Pancreas (tissue), 10 donors: Measurements from ENCODE around the gene NAT9. TPM values are rescaled to one million over a fixed set of nuclear protein-coding genes. Genes with fewer than 3 reads are reported as not detected.

ENCODE experiments used
- ATAC-seq, 4 donors: fragments of 200-7000 bp; cut with Tn5 transposase; one replicate each; pipeline versions ENCODE4 v1.8.0 to v1.9.1; 2020; ENCODE audit warnings: mild to moderate bottlenecking in 4 of 4, moderate library complexity in 4 of 4
- DNase-seq, 6 donors: peaks; one replicate each; pipeline ENCODE4 v3.0.0-alpha.2; 2020
- FAIRE-seq: peaks from 2 replicates; lab custom pipeline; 2012; peaks lifted over from hg19 to GRCh38; lab: Jason Lieb, UNC
- H3K27ac ChIP-seq, 4 donors: fragments of 200-600 bp; sonication (generic); 1 replicate in 3 of 4; 2 replicates in 1 of 4; pipeline versions ENCODE4 v1.5.0 to v1.8.0; 2020
- H3K27me3 ChIP-seq, 4 donors: fragments of 200-600 bp; one replicate each; pipeline ENCODE4 v1.8.0; 2021
- H3K36me3 ChIP-seq, 3 donors: fragments of 200-600 bp; sonication (generic) in 1 of 3; one replicate each; pipeline versions ENCODE4 v1.5.0 to v1.8.0; 2020 to 2021
- H3K4me1 ChIP-seq, 3 donors: fragments of 200-600 bp; one replicate each; pipeline ENCODE4 v1.8.0; 2021
- H3K4me3 ChIP-seq, 4 donors: fragments of 200-600 bp; sonication (generic) in 2 of 4; one replicate each; pipeline versions ENCODE4 v1.5.0 to v1.8.0; 2020 to 2021
- H3K9me3 ChIP-seq, 4 donors: fragments of 200-600 bp; one replicate each; pipeline ENCODE4 v1.8.0; 2021
- WGBS, 2 donors: extraction: QIAGEN DNeasy Blood & Tissue Kit; methylation state at CpG; one replicate each; pipeline ENCODE4 v1.1.7; 2013; 5-methylcytosine and 5-hydroxymethylcytosine counted together
- intact Hi-C, 3 donors: fragments of 100-400 bp; cut with DNase I; formaldehyde crosslinking; loops; one replicate each; pipeline versions ENCODE4 v1.11.1 to v1.14.2; 2022
- polyA plus RNA-seq, 2 donors: library from polyadenylated mRNA; stranded (reverse); fragments of 200-250 nt; gene quantifications; one replicate each; pipeline ENCODE4 v1.2.3, GENCODE V29; 2013
- total RNA-seq, 6 donors: library from RNA; stranded (reverse); fragmentation: NEBNext Ultra II Directional in 4 of 6; extraction: Animal tissue kit (Norgen Biotek cat#: 25700) in 4 of 6; gene quantifications; one replicate each; pipeline versions ENCODE4 v1.2.1 to v1.2.4, GENCODE V29; 2021 to 2023
- TF ChIP-seq, protein P1 (sequence below), 4 donors: fragments of 200-600 bp; sonication (generic) in 3 of 4; IDR thresholded peaks; one replicate each; pipeline versions ENCODE4 v1.5.0 to v1.8.0; 2021; ENCODE audit warnings: antibody characterized with exemption in 4 of 4
- donor health status: healthy with polysubstance abuse.
- donor health status: DM: no; HTN: no; CAD: no; lungs with moderate emphysema.
- donor health status: DM: no; HTN: no; CAD: no.
- donor health status: control.
- donor health status: control.
- donor health status: Bipolar disorder and iron deficiency.
- donor health status: DM: yes; HTN: yes; CAD: no.
- donor health status: DM: no; HTN: no; CAD: no.
- donor health status: DM: no; HTN: no; CAD: no.
- donor health status: DM: yes; HTN: yes; CAD: no.

The NAT9 gene
- total and polyA plus RNA-seq, 8 donors: 14.4 to 38.5 (median 24.8) TPM

DNA sequence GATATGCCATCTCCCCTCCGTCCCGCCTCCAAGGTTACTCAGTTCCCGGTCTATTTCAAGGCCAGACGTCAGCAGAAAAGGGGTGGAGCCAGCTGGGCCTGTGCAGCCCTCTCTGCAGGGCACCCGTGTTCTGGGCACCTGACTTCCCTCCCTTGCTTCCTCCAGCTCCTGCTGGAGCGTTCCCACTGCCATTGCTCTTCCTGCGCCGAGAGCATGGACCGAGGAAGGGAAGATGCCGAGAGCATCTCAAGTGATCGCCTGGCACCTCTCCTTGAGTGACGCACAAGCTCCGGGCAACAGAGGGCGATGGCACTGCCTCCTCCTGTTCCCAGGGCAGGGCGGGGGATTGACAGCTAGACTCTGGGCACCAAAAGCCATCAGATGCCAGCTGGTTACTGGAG is 29.4 kb upstream of the NAT9 start:
- Histone ChIP-seq H3K4me1 (no peaks in the 10 kb centered on the region), H3K4me3 (no peak overlapping the region), H3K27me3 (no peaks in the 10 kb centered on the region), H3K9me3 (no peaks in the 10 kb centered on the region), H3K36me3 (no peaks in the 10 kb centered on the region), H3K27ac (no peak overlapping the region)
- ATAC-seq (peak in 2 of 4 donors; percentile 49 to 61), DNase-seq (peak in 1 of 6 donors; percentile 21), FAIRE-seq (no peak)
- intact Hi-C loops: no loop called here
- 71 to 72% methylated on average over 15 of the region's 15 CpGs for WGBS, 2 donors
- TF ChIP-seq, protein P1, sequence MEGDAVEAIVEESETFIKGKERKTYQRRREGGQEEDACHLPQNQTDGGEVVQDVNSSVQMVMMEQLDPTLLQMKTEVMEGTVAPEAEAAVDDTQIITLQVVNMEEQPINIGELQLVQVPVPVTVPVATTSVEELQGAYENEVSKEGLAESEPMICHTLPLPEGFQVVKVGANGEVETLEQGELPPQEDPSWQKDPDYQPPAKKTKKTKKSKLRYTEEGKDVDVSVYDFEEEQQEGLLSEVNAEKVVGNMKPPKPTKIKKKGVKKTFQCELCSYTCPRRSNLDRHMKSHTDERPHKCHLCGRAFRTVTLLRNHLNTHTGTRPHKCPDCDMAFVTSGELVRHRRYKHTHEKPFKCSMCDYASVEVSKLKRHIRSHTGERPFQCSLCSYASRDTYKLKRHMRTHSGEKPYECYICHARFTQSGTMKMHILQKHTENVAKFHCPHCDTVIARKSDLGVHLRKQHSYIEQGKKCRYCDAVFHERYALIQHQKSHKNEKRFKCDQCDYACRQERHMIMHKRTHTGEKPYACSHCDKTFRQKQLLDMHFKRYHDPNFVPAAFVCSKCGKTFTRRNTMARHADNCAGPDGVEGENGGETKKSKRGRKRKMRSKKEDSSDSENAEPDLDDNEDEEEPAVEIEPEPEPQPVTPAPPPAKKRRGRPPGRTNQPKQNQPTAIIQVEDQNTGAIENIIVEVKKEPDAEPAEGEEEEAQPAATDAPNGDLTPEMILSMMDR (IDR thresholded peaks at IDR 0.05): no peak

DNA sequence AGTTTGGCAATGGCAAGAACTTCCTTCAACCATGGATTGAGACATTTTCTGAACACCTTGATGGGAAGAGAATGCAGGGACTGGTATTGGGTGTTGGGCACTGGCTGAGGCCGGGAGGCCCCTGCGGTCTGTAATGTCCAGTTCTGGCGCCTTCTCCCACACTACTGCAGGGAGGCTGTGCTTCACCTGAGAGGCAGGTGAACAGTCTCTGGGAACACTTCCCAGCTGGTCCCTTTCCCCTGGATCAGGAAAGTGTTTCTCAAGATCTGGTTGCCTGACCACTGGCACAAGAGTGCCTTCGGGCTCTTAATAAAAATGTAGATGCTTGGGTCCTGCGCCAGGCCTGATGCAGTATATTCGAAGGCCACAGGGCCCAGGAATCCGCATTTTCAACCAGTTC is 28.5 kb upstream of the NAT9 start:
- Histone ChIP-seq H3K4me3 (no peak overlapping the region), H3K36me3 (no peaks in the 10 kb centered on the region), H3K4me1 (no peaks in the 10 kb centered on the region), H3K9me3 (no peaks in the 10 kb centered on the region), H3K27ac (no peak overlapping the region), H3K27me3 (no peaks in the 10 kb centered on the region)
- ATAC-seq (no peak), FAIRE-seq (no peak), DNase-seq (no peak)
- TF ChIP-seq, protein P1 (IDR thresholded peaks at IDR 0.05): no peak
- intact Hi-C loops: no loop called here
- 93 to 98% methylated on average over 7 of the region's 7 CpGs for WGBS, 2 donors

DNA sequence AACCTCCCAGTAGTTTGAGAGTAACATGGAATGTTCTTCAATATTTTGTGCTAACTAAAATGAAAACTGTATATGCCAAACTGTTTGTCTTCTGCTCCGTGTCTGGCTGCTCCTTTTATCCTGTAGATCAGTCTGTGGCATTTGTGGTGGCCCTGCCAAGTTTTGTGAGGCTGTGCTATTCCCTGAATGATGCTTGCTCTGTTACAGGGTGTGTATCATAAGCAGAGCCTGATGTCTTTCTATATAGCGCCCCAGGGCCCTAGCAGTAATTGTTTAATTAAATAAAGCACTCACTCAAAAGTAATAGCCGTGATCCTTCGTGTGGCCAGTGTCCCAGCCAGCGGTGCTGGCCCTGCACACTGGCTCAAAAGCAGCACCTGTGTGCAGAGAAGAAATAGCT is 27.8 kb upstream of the NAT9 start:
- ATAC-seq (no peak), FAIRE-seq (no peak), DNase-seq (no peak)
- 80 to 87% methylated on average over 5 of the region's 5 CpGs for WGBS, 2 donors
- TF ChIP-seq, protein P1 (IDR thresholded peaks at IDR 0.05): no peak
- H3K9me3 ChIP-seq: no peaks in the 10 kb centered on the region
- H3K27ac ChIP-seq: no peak overlapping the region
- H3K36me3 ChIP-seq: no peaks in the 10 kb centered on the region
- H3K4me1 ChIP-seq: no peaks in the 10 kb centered on the region
- intact Hi-C loops: no loop called here
- no peak overlapping the region for H3K4me3 ChIP-seq
- H3K27me3 ChIP-seq: no peaks in the 10 kb centered on the region

DNA sequence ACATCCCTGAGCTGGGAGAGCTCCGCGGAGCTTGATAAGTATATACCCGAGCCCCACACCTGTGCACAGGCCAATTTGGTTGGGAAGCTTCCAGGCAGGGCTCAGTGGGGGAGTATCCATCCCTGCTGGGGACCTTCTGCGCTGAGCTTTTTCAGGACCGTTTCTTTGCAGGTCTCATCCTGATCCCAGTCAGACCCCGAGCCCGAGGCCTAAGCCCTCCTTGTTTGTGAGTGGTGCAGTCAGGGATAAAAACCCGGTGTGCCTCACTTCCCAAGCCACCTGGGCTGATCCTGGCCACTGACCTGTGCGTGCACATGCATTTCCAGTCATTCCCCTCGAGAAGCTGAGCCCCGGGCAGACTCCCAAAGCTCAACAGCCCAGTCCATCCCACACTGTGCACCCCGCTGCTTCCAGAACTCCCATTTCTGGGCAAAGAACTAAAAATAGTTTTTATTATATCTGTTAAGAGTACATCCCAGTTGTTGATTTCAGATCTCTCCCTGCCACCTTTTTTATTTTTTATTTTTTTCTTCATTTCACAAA is 27.3 kb upstream of the NAT9 start:
- Histone ChIP-seq H3K27ac (no peak overlapping the region), H3K4me3 (no peak overlapping the region), H3K4me1 (no peaks in the 10 kb centered on the region), H3K27me3 (no peaks in the 10 kb centered on the region), H3K36me3 (no peaks in the 10 kb centered on the region), H3K9me3 (no peaks in the 10 kb centered on the region)
- TF ChIP-seq, protein P1 (IDR thresholded peaks at IDR 0.05): no peak
- DNase-seq (no peak), ATAC-seq (no peak), FAIRE-seq (no peak)
- WGBS, 2 donors: 84 to 87% methylated on average over 12 of the region's 12 CpGs
- intact Hi-C loops: no loop called here

DNA sequence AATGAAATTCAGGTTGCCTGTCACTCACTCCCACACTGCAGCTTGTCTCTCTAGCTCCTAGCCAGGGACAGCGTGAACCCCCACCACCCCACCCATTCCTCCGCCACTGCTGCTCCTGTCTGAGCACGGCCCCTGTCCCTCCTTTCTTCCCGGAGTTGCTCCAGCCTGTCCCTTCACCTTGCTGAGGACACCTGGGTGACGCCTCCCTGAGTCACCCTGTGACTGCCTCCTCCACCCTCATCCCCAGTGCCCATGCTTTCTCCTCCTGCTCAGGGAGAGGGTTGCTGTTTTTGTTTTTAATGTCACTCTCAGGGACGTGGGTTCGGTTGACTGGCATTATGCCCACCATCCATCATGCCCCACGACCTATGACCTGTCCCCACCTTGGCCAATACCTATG is 25.8 kb upstream of the NAT9 start:
- Histone ChIP-seq H3K4me3 (no peak overlapping the region), H3K36me3 (no peaks in the 10 kb centered on the region), H3K27me3 (no peaks in the 10 kb centered on the region), H3K9me3 (no peaks in the 10 kb centered on the region), H3K4me1 (no peaks in the 10 kb centered on the region), H3K27ac (no peak overlapping the region)
- intact Hi-C loops: no loop called here
- TF ChIP-seq, protein P1 (IDR thresholded peaks at IDR 0.05): no peak
- DNase-seq: no peak
- FAIRE-seq: no peak
- 77 to 79% methylated on average over 8 of the region's 8 CpGs for WGBS, 2 donors
- no peak for ATAC-seq
